GM19099 (cell line): Measurements from ENCODE around the gene GHRHR.

Experiments
- POLR2A ChIP-seq: IDR thresholded peaks from 3 replicates; pipeline ENCODE4 v1.6.1; 2011; ENCODE audit warnings: low read depth; ENCODE audit not compliant: insufficient read length; ENCODE audit errors: extremely low read depth

The GHRHR gene

DNA sequence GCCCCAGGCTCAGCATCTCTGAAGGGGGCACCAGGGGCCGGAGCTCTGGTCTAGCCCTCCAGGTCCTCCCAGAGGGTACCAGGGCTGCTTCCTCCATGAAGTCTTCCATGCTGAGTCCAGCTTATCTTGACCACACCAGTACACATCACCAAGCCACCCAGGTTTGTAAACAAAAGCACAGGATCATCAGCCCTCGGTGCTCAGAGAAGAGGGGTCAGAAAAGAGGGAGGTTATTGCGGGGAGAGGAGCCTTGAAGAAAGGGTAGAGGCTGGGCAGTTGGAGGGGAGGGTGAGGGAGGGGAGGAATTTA, 28.2 kb upstream of the GHRHR start:
- TF ChIP-seq POLR2A, result no peak

DNA sequence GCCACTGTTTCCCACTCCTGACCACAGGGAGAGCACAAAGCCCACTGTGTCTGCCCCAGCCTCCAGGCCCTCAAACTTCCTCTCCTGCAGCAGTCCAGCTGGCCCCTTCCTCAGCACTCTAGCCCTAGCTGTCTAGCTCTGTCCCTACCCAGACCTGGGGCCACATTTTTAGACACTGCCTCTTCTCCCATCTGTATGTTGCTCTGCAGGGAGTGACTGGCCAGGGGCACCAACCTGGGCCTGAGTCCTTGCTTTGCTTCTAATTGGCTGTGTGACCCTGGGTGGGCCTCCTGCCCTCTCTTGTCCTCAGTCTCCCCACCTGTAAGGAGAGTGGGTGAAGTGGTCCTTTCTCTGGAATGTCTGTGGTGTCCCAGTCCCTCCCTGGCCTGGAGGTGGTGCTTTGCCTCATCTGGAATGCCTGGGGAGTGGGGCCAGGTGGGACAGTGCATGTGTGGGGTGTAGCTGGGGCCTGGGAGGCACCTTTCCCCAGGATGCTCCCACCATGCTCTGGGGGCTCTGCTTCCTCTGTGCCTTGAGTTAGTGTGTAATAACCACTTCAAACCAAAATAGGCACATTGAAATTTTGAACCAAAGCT, 27.0 kb upstream of the GHRHR start:
- no peak for TF ChIP-seq POLR2A

DNA sequence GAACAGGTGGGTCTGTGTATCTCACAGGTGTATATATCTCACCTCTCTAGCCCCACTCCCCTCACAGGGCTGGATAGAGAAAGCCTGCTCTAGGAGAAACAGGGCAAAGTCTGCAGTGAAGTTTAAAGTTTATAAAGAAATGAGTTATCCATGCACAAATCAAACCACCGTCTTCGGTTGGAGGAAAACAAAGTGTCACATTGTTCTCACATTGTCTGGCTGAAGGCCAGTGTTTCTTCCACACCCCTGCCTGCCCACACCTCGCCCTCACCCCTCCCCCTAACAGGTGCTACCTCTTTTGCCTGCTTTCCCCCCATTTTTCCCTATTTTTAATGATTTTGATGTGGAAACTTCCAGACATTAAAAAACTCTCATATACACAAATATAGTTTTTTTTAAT, 26.3 kb upstream of the GHRHR start:
- TF ChIP-seq POLR2A, result no peak

GRCh38 chr7:30938435-30939316, 25.1 kb upstream of the GHRHR start:
- TF ChIP-seq POLR2A, result no peak

GRCh38 chr7:30941582-30942323, 22.0 kb upstream of the GHRHR start:
- TF ChIP-seq POLR2A, result no peak

DNA sequence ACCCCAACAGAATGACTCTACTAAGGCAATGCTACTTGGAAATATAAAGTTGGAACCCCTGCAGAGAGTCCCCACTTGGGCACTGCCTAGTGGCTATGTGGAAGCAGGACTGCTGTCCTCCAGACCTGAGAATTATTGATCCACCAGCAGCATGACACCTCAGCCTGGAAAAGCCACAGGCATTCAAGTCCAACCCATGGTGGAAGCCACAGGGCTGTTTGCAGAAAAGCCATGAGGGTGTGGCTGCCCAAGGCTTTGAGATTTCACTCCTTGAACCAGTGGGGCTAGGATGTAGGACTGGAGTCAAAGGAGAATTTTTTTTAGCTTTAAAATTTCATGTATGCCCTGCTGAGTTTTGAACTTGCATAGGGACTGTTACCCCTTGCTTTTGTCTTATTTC, 13.6 kb upstream of the GHRHR start:
- TF ChIP-seq POLR2A, result no peak

DNA sequence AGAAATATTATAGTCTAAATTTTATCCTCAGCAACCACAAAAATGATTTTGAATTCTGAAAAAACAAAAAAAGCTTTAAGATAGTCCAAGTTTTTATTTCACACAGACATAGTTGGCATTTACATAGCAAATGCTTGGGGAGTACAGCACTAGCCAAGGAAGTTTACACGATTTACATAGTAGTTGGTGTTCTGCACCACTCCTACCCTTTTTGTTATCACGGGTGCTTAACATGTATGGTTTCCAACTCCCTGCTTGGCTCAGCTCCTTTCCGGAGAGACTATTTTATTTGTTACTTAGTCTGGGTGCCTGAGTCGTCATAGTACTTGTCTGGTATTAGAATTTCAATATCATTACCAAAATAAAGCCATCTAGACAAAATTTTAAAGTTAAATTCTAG, 8.8 kb upstream of the GHRHR start:
- no peak for TF ChIP-seq POLR2A

GRCh38 chr7:30956704-30957103, 7.0 kb upstream of the GHRHR start:
- no peak for TF ChIP-seq POLR2A

- TF ChIP-seq POLR2A, result no peak
Observed at GRCh38 chr7:30965372-30965771, 1.6 kb downstream of the GHRHR start.

DNA sequence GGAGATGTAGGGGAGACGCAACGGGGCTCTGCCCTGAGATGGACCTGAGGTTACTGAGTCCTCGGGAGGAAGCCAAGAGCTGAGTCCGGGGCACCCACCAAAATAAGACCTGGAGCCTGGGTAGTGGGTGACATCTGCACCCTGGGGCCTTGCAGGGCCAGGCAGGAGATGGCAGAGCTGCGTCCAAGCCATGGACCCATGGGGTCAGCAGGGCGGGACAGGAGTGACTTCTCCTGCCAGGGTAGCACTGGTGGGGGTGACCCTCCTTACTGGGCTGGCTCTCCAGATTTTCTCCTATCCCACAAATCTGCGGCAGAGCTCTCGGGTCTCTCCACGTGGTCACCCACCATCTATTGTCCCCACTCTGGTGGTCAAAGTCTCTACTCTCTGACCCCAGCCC, 2.1 kb downstream of the GHRHR start:
- TF ChIP-seq POLR2A, result no peak

DNA sequence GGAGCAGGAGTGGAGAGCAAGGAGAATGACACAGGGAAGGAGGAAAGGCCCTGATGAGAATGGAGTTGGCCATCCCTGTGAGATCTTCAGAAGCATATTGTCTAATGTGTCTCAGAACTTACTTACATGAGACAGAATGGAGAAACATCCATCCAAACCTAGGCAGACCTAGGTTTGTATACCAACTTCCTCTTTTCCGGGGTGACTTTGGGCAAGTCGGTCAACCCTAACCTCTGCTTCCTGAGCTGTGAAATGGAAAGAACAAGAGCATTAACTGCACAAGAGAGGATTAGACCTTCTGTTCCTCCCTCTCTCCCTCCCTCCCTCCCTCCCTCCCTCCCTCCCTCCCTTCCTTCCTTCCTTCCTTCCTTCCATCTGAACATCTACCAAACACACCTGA, 4.5 kb downstream of the GHRHR start:
- TF ChIP-seq POLR2A, result no peak

GRCh38 chr7:30968747-30969603, 5.2 kb downstream of the GHRHR start:
- no peak for TF ChIP-seq POLR2A

GRCh38 chr7:30969604-30969970, 5.8 kb downstream of the GHRHR start:
- no peak for TF ChIP-seq POLR2A

- no peak for TF ChIP-seq POLR2A
Observed at GRCh38 chr7:30970074-30970473, 6.3 kb downstream of the GHRHR start.

DNA sequence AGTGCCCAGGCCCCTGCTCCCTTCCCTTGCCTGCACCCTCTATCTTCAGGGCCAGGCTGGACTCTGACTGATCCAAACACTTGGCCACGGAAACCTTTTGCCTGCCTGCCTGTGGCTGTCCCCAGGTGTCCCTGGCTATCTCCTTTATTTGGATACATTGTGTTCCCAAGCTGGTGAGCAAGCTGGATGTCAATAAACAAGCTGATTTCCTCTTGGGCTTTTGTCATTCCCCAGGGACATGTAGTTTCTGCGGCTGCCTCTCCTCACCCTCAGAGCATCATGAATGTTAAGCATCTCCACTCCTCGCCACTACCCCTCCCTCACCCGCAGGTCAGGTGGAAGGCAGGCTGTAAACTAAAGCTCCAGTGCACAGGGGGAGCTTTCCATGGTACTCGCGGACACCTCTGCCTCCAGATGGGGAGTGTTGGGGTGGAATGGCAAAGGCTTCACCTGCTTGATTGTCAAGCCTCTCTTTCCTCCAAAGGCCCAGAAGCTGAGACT, 6.9 kb downstream of the GHRHR start:
- TF ChIP-seq POLR2A, result no peak
